Tibial nerve (tissue), 4 donors: ENCODE measurements around the gene HOXA3.

Experiments used
- CTCF ChIP-seq, 5 experiments: fragments of 200-600 bp in 3 of 5; fragments of 450-650 bp in 2 of 5; sonication (generic) in 3 of 5; IDR thresholded peaks; one replicate each; pipeline ENCODE4 v1.5.1; 2016 to 2019; ENCODE audit warnings: antibody characterized with exemption in 5 of 5, mild to moderate bottlenecking in 3 of 5, moderate library complexity in 2 of 5
- EP300 ChIP-seq, 2 donors: sonication (generic); formaldehyde crosslinking; IDR thresholded peaks; one replicate each; pipeline ENCODE4 v1.6.1; 2017; ENCODE audit warnings: antibody characterized with exemption in 2 of 2, mild to moderate bottlenecking in 1 of 2
- POLR2A ChIP-seq, 2 donors: fragments of 450-650 bp; IDR thresholded peaks; one replicate each; pipeline ENCODE4 v1.6.1; 2017; ENCODE audit warnings: antibody characterized with exemption in 2 of 2, mild to moderate bottlenecking in 2 of 2, moderate library complexity in 2 of 2

GRCh38 chr7:27189295-27189996, 37.1 kb upstream of the HOXA3 start:
- no peak for TF ChIP-seq CTCF (IDR thresholded peaks at IDR 0.05)
- TF ChIP-seq POLR2A (IDR thresholded peaks at IDR 0.05): no peak
- TF ChIP-seq EP300 (IDR thresholded peaks at IDR 0.05): no peak
